SU-DHL-6 (cell line): ENCODE measurements around the gene SMURF1.

Experiments used
- CTCF ChIP-seq: fragments of 200-600 bp; sonication (generic); IDR thresholded peaks from one replicate; pipeline ENCODE4 v1.5.1; 2017; ENCODE audit warnings: antibody characterized with exemption, mild to moderate bottlenecking, low read length, moderate library complexity; ENCODE audit not compliant: insufficient read depth, poor library complexity, severe bottlenecking
- EZH2phosphoT487 ChIP-seq: fragments of 200-600 bp; sonication (generic), shearing (Covaris generic); conservative IDR thresholded peaks from 2 replicates; pipeline ENCODE4 v1.6.1; 2018; ENCODE audit warnings: mild to moderate bottlenecking, antibody characterized with exemption, low read length, moderate library complexity, mixed read lengths

DNA sequence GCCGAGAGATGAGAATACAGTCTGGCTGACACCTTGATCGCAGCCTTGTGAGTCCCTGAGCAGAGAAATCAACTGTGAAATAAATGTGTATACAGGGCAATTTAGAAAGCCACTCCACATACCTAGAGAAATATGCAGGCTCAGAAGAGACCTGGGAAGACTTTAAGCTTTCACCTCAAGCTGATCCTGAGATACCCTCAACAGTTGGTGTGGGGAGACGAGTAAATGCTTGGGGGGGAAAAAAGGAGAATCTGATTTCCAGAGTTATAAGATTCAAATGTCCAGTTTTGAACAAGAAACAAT lies 123.5 kb downstream of the SMURF1 start:
- TF ChIP-seq CTCF (no peak), EZH2phosphoT487 (no peak)
